HK-2 (cell line): ENCODE measurements around the gene PLA2G4D.
A peak's percentile ranks its signal among the peaks of the same experiment; 100 is the strongest.

Experiments used
- DNase-seq: peaks from one replicate; pipeline ENCODE4 v3.0.0-alpha.2; 2018; ENCODE audit not compliant: unreplicated experiment

PLA2G4D gene

GRCh38 chr15:42094512-42094963 is at the start of gene PLA2G4D:
TSS of gene PLA2G4D (minus strand) at chr15:42094562. CDS start at chr15:42094459, 103 bp downstream.
- no peak for DNase-seq

DNA sequence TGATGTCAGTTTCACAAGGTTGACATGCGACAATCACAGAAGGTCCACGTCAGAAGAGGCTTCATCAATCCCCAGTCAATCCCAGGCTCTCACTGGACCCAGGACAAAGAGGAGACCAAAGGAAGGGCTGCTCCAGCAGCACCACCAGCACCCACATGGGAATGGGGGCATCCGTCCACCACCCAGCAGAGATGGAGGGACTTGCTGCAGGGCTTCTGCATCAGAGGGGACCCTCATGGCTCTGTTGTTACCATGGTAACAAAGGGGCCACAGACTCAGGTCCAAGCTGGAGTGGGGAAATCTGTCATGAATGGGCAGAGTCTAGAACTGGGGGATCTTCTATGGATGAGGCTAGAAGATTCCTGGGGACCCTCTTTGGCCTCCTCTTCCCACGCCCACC is 49.0 kb upstream of the PLA2G4D start:
- DNase-seq = no peak

- DNase-seq = no peak
Observed at GRCh38 chr15:42141795-42142667, 47.7 kb upstream of the PLA2G4D start.

DNA sequence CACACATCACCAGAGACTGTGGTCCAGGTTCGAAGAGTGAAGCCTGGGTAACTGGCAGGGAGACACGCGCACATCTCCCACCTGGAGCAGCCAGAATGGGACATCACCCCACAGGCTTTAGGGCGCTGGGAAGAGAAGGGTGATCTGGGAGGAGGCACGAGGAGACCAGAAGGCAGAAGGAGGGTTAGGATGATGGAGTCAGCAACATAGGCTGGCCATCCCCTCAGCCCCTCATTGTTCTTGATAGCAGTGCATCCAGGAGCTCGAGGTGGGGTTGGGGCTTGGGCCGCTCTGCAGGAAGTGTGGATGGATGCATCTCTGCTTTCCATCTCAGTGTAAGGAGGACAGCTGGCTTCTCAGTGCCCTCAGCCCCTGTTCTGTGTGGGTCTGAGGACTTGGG is 46.9 kb upstream of the PLA2G4D start:
- DNase-seq = no peak

- DNase-seq = no peak
Observed at GRCh38 chr15:42140383-42141070, 46.2 kb upstream of the PLA2G4D start.

- DNase-seq = no peak
Observed at GRCh38 chr15:42139596-42139995, 45.2 kb upstream of the PLA2G4D start.

GRCh38 chr15:42138968-42139386 is 44.6 kb upstream of the PLA2G4D start:
- DNase-seq = no peak

- no peak for DNase-seq
Observed at GRCh38 chr15:42138411-42138810, 44.0 kb upstream of the PLA2G4D start.

DNA sequence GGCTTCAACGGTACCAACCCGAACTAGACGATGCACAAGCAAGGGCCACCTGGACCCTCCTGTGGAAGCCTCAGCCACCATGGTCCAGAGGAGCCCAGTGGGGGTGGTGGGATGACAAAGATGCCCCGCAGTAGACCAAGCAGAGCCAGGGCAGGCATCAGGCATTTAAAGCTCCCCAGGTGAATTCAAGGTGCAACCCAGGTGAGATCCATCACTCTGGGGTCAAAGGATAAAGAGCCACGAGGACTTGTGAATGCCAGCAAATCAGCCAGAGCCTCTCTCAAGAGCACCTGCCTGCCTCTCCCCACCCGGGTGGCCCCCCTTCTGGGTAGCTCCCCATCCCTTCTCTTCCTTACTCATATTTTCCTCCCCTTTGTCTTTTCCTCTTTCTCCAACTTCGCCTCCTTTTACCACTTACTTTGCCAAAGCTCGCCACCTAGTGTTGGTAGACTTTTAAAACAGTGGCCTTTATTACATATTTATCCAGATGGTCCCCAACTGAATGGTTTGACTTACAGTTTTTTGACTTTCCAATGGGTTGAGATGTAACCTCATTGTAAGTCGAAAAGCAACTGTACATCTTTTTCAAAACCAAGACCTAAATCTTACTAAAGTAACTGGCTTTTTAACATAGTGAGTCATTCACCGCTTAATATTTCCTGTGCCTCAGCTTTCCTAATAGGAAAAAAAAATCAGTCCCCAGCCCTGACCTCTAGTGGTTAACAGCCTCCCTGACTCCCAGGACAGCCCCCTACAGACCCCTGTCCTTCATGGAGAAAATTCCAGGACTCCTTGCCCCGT is 43.3 kb upstream of the PLA2G4D start:
- DNase-seq = no peak

GRCh38 chr15:42136513-42136912 is 42.2 kb upstream of the PLA2G4D start:
- no peak for DNase-seq

GRCh38 chr15:42135351-42135750 is 41.0 kb upstream of the PLA2G4D start:
- DNase-seq = no peak

- DNase-seq = no peak
Observed at GRCh38 chr15:42134617-42135245, 40.4 kb upstream of the PLA2G4D start.

DNA sequence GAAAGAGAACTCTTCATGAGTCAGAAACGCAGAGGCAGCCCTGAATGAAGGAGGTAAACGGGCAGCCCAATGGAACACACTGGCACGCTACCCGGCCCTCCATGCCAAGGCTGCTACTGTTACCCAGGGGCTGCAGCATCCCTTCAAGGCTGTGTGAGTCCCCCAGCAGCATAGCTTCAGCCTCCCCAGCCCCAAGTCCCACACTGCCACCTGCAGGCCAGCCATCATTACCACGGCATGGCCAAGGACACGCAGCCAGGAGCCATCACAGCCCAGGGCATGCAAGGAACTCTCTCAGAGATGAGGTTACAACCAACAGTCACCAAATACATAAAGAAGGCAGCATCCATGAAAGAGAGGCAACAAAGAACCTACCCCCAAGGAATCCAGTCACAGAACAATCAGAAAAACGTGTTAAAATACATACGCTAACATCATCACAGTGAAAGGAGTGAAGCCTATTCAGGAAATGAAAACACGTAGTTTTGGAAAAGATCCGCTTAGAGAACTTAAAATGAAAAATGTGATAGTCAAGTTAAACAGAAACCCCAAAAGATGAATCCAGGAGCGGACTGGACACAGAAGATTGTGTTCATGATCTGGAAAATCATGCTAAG is 39.6 kb upstream of the PLA2G4D start:
- DNase-seq = peak; percentile 49

DNA sequence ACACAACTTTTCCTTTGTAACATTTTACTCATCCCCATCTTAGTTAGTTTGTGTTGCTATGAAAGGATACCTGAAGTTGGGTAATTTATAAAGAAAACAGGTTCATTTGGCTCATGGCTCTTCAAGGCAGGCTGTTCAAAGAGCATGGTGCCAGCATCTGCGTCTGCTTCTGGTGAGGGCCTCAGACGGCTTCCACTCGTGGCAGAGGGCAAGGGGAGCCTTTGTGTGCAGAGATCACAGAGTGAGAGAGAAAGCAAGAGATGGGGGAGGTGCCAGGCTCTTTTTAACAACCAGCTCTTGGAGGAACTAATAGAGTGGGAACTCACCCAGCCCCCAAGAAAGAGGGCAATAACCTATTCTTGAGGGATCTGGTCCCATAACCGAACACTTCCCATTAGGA is 39.0 kb upstream of the PLA2G4D start:
- no peak for DNase-seq

DNA sequence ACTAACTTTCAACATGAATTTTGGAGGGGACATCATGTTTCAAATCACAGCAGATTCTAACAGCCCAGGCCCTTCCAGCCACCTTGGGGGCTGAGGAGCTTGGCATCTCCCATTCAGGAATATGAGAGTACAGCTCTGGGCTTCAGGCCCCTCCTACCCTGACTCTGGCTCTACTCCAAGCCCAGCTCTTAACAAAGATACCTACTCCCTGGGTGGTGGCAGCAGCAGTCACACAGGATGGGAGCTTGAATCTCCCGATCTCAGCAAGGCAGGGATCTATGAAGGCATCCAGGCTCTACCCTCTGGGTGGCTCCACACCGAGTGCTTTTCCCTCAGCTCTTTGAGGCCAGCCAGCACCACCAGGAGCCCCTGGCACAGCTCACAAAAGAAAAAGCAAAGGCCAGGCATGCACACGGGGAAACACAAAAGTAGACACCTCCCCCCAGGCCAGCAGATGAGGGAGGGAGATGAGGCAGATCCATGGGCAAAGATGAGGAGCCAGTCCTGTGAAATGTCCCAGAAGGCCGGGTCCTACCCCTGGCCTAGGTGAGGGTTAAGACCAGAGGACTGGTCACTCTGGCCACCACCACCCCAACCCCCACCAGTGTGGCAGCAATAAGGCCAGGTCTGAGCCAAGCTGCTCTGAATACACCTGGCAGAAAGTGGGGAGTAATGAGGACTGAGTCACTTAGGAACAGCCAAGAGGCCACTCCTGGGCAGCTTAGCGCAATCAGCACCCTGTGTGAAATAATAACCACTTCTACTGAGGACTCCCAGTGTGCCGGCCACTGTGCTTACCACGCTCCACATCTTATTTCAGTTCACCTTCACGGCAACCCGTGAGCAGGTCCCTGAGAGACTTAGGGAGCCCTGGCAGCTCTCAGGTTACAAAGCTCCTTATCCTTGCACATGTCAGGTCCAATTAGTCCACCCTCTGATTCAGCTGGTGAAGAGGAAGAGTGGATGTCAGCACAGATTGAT is 37.8 kb upstream of the PLA2G4D start:
- DNase-seq = no peak

DNA sequence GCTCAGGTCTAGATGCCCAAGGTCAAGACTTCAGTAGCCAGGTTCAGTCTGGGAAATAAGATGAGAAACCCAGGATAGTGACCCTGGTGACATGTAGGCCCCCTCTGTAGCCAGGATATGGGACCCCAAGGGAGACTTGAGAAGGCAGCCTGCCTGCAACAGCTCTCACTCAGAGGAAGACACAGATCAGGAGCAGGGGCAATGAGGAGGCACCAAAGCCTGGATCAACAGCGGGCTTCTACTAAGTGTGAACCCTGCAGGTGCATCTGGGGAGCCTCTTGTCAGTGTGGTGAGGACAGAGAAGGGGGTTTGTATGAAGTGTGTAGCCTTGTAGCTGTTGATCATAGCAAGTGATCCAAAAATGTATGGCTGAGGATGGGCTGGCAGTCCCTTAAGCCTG is 36.6 kb upstream of the PLA2G4D start:
- DNase-seq = no peak

DNA sequence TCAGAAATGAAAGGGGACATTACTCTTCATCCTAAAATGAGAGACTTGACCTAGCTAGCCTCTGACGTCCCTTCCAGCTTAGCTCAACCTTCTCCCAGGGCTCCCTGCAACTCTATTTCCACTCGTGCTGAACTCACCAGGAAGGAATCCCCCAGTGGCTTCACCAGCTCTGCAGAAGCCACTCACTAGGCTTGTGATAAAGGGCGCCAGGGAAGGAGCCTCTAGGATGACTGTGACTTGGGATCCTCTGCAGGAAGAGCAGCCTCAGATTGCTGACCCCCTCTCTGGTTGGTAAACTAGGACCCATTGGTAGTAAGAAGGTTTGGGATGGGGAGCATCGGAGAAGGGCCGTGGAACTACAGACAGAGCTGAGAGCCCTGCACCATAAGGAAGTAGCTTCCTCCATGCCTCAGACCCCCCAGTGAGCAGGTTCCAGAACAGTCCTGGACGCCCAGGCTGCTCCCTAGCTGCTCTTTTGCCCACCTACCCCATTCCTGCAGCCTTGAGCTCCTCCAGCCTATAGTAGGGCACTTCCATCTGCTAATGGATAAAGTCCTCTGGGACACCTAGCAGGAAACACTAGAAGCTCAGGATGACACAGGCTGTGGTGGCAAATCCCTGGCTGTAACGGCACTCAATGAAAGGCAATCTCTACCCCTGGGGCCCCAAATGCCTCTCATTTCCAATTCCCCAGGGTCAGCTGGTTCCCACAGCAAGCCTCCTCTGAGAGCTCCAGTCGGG is 36.1 kb upstream of the PLA2G4D start:
- no peak for DNase-seq

- no peak for DNase-seq
Observed at GRCh38 chr15:42129364-42129763, 35.0 kb upstream of the PLA2G4D start.

DNA sequence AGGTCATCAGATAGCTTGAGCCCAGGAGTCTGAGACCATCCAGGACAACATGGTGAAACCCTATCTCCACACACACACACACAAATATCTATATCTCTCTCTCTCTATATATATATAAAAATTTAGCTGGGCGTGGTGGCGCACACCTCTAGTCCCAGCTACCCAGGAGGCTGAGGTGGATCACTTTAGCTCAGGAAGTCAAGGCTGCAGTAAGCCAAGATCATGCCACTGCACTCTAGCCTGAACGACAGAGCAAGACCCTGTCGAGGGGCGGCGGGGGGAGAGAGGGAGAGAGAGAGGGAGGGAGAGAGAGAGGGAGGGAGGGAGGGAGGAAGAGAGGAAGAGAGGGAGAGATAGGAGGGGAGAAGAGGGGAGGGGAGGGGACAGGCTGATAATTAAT is 34.1 kb upstream of the PLA2G4D start:
- no peak for DNase-seq
